ENCODE measurements around the gene CLSTN1.

Gene CLSTN1

GRCh38 chr1:9774712-9775679 lies 48.8 kb downstream of the CLSTN1 start:
- TF ChIP-seq, protein P1, sequence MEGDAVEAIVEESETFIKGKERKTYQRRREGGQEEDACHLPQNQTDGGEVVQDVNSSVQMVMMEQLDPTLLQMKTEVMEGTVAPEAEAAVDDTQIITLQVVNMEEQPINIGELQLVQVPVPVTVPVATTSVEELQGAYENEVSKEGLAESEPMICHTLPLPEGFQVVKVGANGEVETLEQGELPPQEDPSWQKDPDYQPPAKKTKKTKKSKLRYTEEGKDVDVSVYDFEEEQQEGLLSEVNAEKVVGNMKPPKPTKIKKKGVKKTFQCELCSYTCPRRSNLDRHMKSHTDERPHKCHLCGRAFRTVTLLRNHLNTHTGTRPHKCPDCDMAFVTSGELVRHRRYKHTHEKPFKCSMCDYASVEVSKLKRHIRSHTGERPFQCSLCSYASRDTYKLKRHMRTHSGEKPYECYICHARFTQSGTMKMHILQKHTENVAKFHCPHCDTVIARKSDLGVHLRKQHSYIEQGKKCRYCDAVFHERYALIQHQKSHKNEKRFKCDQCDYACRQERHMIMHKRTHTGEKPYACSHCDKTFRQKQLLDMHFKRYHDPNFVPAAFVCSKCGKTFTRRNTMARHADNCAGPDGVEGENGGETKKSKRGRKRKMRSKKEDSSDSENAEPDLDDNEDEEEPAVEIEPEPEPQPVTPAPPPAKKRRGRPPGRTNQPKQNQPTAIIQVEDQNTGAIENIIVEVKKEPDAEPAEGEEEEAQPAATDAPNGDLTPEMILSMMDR (IDR thresholded peaks at IDR 0.05; ENCODE audit: extremely low read depth, insufficient read depth, missing control alignments) = no peak
- no peak for DNase-seq (ENCODE audit: low spot score)
- in situ Hi-C loops (cut with MboI; ENCODE audit: low pct_unique_long_range_greater_than_20kb, low sequenced_read_pairs, unreplicated experiment) = no loop called here

- in situ Hi-C loops (cut with MboI; ENCODE audit: low pct_unique_long_range_greater_than_20kb, low sequenced_read_pairs, unreplicated experiment) = no loop called here
- TF ChIP-seq, protein P1 (IDR thresholded peaks at IDR 0.05; ENCODE audit: extremely low read depth, insufficient read depth, missing control alignments) = no peak
- DNase-seq (ENCODE audit: low spot score) = no peak
These were observed 53.5 kb downstream of the CLSTN1 start for GRCh38 chr1:9770298-9770697.

DNA sequence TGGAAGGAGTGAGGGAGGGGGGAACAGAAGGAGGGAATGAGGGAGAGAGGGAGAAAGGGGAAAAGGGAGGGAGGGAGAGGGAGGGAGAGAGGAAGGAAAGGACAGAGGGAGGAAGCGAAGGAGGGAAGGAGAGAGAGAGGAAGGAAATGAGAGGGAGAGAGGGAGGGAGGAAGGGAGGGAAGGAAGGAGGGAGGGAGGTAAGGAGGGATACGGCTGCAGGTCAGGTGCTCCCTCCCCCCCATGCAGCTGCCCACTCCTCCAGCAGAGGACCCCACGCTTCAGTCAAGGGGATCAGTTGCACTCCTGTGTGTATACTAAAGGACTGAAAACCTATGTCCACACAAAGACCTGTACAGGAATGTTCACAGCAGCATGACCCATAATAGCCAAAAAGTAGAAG lies 54.8 kb downstream of the CLSTN1 start:
- in situ Hi-C loops (cut with MboI; ENCODE audit: low pct_unique_long_range_greater_than_20kb, low sequenced_read_pairs, unreplicated experiment) = no loop called here
- DNase-seq (ENCODE audit: low spot score) = no peak
- TF ChIP-seq, protein P1 (IDR thresholded peaks at IDR 0.05; ENCODE audit: extremely low read depth, insufficient read depth, missing control alignments) = no peak

- no peak for DNase-seq (ENCODE audit: low spot score)
- in situ Hi-C loops (cut with MboI; ENCODE audit: low pct_unique_long_range_greater_than_20kb, low sequenced_read_pairs, unreplicated experiment) = no loop called here
- TF ChIP-seq, protein P1 (IDR thresholded peaks at IDR 0.05; ENCODE audit: extremely low read depth, insufficient read depth, missing control alignments) = no peak
These were observed 55.6 kb downstream of the CLSTN1 start for GRCh38 chr1:9767964-9768668.

GRCh38 chr1:9766759-9767442 lies 56.9 kb downstream of the CLSTN1 start:
- TF ChIP-seq, protein P1 (IDR thresholded peaks at IDR 0.05; ENCODE audit: extremely low read depth, insufficient read depth, missing control alignments) = no peak
- DNase-seq (ENCODE audit: low spot score) = no peak
- in situ Hi-C loops (cut with MboI; ENCODE audit: low pct_unique_long_range_greater_than_20kb, low sequenced_read_pairs, unreplicated experiment) = no loop called here

DNA sequence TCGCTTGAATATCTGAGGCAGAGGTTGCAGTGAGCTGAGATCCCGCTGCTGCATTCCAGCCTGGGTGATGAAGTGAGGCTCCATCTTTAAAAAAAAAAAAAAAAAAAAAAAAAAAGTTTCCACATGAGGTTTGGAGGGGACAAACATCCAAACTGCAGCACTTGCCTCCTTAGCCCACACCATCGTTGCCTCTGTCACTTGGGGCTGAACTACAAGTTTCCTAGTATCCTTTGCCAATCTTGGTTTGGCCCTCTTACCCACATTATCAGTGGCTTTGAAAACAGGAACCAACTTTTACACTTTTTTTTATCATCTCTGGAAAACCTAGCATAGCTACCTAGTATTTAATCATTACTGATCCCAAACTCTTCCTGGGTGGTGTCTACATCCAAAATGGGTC lies 59.2 kb downstream of the CLSTN1 start:
- in situ Hi-C loops (cut with MboI; ENCODE audit: low pct_unique_long_range_greater_than_20kb, low sequenced_read_pairs, unreplicated experiment) = no loop called here
- DNase-seq (ENCODE audit: low spot score) = no peak
- TF ChIP-seq, protein P1 (IDR thresholded peaks at IDR 0.05; ENCODE audit: extremely low read depth, insufficient read depth, missing control alignments) = no peak

Data from GM13977 (cell line).